Measurements from ENCODE around the gene PIR.

DNA sequence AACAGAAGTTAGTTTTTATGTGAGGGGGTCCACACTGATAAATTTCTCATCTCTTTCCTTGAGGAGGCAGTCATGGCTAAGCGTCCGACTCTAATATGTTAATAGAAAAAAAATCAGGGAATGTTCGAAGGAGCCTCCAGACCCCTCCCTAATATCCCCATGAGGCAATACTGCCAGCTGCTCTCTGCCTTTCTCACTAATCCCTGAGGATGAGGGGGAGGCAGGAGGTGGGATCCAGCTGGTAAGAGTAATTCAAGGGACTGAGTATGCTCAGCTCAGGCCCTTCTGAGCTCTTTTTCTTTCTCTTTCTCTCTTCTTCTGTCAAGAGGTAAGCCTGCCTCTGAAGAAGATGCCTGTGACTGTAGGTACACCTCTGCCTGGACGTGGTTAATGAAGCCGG, 51.7 kb downstream of the PIR start:
- TF ChIP-seq, protein P1, sequence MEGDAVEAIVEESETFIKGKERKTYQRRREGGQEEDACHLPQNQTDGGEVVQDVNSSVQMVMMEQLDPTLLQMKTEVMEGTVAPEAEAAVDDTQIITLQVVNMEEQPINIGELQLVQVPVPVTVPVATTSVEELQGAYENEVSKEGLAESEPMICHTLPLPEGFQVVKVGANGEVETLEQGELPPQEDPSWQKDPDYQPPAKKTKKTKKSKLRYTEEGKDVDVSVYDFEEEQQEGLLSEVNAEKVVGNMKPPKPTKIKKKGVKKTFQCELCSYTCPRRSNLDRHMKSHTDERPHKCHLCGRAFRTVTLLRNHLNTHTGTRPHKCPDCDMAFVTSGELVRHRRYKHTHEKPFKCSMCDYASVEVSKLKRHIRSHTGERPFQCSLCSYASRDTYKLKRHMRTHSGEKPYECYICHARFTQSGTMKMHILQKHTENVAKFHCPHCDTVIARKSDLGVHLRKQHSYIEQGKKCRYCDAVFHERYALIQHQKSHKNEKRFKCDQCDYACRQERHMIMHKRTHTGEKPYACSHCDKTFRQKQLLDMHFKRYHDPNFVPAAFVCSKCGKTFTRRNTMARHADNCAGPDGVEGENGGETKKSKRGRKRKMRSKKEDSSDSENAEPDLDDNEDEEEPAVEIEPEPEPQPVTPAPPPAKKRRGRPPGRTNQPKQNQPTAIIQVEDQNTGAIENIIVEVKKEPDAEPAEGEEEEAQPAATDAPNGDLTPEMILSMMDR (IDR thresholded peaks at IDR 0.05) = no peak
- TF ChIP-seq POLR2A (IDR thresholded peaks at IDR 0.05) = no peak
